HG02642 (cell line): ENCODE measurements around the gene SMG9.
A peak's percentile ranks its signal among the peaks of the same experiment; 100 is the strongest.
"Not testable (repeated sequence)": the region's sequence is repeated elsewhere in the genome, so short reads cannot be mapped to it uniquely, and the experiment has no call there.

Experiments
- ATAC-seq: cut with Tn5 transposase; IDR thresholded peaks from one replicate; pipeline ENCODE4 v1.9.1; 2021; ENCODE audit warnings: mild to moderate bottlenecking; ENCODE audit not compliant: unreplicated experiment, poor library complexity

The SMG9 gene

DNA sequence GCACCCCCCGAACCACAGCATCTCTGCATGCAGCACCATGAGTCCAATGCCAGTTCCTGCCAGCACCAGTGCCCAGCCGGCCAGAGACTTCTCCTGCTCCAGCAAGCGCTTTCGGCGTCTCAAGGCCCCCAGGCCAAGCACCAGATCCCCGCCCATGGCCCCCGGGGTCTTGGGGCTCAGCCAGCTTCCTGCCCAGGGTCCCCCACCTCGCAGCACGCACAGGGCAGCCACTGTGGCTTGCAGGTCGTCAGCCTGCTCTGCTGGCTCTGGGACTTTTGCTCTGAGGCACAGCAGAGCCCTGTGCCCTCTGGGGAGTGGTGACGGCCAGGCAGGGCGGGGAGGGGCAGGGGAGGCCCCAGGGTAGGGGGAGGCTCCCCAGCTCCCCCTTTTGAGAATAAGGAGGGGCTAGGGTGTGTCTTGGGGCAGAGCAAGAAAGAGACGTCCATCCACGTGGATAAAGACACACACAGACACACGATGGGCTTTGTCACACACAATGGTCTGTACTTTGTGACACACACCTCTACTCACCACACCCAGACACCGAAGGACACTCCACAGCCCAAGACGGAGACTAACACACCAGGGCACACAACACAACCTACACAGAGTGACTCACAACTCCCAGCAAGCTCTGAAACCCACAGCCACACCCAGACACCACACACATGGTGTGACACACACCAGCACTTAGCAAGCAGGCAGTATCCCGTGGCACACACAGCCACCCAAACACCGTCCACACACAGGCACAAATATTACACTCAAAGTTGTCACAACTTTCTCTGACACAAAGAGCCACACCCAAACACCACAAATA lies 26.2 kb upstream of the SMG9 start, which contains the start of gene KCNN4:
KCNN4 (minus strand) TSS at position 268 of the 820 bp plus-strand sequence; CDS start at position 156, 112 bp downstream.
- ATAC-seq, result no peak

DNA sequence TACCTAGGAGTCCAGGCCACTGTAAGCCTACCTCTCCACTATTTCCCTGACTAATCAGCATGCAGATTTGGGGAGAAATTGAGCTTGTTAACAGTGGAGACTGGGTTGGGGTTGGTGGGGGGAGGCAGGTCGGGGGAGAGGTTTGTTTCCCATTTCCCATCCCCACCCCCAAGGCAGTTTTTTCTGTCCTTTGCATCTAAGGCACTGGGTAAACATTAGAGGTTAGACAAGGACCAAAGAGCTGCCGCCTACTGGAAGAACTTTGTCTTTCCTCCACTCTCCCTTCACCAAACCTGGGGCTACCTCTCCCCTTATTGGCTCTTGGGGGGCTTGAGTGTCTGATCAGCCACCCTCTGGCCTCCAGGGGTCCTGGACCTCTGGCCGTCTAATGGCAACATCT lies 25.1 kb upstream of the SMG9 start:
- no peak for ATAC-seq

DNA sequence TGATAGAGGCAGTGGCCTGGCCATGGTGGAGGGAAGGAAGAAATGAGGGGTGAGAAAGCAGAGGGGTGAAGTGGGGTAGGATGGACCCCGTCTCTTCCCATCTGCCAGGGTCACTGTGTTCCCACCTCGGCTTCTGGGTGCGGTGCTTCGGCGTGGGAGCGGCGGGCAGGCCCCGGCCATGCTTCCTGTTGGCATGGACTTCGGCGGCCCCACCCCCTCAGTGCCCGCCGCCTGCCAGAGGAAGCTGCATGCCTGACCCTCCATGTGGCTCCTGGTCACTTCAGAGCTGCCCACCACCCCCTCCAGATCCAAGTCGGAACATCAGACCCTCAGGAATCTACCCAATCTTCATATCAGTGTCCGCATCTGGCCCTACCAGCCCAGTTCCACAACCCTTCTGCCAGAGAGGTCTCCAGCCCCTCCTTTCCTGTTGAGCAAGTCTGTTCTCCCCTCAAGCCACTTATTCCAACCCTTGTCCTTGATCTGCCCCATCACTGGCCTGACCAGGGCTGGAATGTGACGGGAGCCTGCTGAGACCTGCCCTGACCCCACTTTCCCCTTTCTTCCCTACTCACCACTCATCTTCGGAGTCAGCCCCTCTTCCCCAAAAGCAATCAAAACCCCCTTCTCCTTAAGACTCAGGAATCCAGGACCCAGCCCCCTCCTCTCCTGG lies 24.5 kb upstream of the SMG9 start:
- ATAC-seq, result no peak

DNA sequence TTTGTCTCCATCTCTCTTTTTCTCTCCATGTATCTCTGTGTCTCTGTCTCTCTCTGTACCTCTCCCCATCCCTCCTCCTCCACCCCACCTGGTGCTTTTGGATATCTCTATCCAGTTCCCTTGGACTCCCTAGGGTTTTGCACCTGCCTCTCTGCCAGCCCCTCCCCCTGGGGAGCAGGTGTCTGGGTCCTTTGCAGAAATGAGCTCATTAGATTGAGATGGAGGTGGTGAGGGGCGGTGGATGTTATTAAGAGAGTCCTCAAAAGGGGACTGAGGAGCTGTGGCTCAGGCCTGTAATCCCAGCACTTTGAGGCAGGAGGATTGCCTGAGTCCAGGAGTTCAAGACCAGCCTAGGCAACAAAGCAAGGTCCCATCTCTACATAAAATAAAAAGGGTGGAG lies 23.9 kb upstream of the SMG9 start:
- ATAC-seq, result no peak

DNA sequence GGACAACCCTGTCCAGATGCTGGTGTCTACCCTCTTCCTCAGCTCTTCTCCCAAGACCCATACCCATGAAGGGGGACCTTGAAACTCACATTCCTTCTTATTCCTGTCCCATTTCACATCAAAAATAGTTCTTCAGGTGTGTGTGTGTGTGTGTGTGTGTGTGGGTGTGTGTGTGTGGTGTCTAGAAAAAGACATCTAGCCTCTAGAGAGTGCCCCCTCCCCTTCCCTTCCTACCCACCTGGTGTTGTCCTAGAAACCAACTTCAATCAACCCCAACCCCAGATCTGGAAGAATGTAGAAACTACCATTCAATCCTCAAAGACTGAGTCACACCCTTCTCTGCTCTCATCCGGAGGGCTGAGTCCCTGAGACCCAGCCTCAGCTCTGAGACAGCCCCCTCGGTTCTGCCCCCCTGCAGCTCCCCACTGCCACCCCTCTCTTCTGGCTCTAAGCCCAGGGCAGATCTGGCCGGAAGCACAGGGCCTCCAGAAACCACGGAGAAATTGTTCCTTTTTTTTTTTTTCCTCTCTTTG lies 22.5 kb upstream of the SMG9 start:
- no peak for ATAC-seq

DNA sequence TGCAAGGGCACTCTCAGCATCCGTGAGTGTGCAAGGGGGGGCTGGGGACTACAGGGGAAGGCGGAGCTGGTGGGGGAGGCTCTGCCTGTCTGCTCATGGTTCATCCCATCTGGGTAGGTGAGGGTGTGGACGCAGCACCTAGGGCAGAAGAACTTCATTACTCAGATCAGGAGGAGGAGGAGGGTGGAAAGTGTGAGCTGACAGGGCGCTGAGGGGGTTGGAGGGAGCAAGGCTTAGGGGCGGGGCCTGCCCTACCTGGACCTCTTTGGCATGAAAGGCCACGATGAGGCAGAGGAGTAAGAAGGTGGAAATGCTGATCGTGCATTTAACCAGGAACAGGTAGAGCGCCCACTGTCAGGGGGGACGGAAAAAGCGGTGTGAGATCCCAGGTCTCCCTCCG lies 21.5 kb upstream of the SMG9 start:
- ATAC-seq, result no peak

DNA sequence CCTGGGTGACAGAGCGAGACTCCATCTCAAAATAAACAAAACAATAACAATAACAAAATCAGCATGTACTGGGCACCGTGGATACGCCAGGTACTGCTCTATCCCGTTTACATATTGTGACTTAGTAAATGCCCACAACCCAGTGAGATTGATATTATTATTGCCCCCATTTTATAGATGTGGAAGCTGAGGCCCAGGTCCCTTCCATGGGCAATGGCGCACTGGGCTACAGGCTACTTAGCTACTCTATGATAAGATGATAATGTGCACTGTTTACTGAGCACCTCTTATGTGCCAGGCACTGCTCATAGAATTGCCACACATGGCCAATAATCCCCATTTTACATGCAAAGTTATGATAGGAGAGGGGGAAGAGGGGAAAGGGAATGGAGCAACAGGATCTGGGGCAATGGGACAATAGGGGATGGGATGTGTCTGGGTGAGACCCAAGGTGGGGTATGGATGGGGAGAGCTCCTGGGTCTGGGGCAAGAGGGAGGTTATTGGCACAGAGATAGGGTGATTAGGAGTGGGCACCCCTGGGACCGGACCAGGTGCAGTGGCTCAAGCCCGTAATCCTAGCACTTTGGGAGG lies 20.6 kb upstream of the SMG9 start:
- ATAC-seq, result no peak

DNA sequence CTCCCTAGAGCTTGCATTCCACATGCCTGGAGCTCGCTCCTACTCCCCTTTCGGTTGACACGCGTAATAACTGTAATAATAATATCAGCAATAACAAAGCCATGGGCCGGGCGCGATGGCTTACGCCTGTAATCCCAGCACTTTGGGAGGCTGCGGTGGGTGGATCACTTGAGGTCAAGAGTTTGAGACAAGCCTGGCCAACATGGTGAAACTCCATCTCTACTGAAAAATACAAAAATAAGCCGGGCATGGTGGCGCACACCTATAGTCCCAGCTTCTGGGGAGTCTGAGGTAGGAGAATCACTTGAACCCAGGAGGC lies 20.1 kb upstream of the SMG9 start:
- not testable (repeated sequence) for ATAC-seq

DNA sequence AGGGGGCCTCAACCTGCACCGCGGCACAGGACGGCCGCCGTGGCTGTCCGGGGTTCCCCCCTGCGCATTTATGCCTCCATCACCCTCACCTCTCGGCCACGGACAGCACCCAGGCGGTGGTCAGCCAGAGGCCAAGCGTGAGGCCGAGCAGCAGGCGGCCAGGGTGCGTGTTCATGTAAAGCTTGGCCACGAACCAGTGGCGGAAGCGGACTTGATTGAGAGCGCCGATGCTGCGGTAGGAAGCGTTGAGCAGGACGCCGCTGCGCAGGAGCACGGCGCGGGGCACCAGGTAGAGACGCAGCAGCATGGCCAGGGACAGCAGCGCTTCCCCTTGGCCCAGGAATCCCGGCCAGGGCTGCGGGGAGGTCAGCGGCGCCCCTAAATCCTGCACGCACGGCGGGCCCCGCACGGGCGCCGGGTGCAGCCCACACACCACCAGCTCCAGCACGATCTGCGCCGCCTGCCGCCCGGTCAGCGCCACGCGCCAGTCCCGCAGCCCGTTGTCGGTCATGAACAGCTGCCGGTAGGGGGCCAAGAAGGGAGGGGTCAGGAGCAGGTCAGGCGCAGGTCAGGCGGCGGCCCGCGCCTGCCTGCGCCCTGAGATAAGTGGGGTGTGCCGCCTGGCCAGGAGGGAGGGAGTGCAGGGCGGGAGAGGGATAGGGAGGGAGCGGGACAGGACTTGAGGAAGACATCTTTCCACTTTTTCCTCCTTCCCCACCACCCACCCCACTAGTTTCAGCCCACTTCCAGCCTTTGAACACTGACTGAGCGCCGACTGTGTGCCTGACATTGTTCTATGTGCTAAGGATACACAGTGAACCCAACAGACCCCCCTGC lies 19.6 kb upstream of the SMG9 start:
- no peak for ATAC-seq

DNA sequence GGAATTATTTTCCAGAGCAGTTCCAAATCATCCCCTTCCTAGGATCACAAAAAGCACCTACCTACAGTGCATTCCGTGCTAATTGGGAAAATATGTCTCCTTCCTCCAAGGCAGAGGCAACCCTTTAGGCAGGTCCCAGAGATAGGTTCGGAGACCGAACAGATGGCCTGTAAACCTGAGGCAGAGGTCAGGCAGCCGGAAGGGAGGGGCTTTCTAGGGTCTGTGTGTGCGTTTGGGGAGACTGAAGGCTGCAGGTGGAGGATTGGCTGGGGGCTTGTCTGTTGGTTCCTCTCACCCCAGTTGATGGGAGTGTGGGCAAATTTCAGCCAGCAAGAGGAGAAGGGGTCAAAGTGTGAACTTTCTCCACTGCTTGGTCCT lies 19.0 kb upstream of the SMG9 start:
- no peak for ATAC-seq

DNA sequence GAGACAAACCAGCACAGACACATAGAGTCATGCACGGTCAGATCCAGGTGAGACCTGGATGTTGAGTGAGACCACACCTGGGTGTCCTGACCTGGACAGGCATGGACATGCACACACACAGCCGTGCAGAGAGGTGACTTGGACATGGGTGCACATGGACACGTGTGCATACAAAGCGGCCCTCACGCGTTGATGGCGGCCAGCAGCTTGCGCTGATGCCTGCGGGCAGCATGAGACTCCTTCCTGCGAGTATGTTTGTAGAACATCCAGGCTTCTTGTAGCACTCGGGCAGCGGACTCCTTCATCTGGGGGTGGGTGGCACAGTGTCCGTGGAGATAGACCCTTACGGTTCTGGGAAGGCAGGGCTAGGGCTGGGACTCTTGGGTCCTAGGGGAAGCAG lies 14.5 kb upstream of the SMG9 start:
- no peak for ATAC-seq

DNA sequence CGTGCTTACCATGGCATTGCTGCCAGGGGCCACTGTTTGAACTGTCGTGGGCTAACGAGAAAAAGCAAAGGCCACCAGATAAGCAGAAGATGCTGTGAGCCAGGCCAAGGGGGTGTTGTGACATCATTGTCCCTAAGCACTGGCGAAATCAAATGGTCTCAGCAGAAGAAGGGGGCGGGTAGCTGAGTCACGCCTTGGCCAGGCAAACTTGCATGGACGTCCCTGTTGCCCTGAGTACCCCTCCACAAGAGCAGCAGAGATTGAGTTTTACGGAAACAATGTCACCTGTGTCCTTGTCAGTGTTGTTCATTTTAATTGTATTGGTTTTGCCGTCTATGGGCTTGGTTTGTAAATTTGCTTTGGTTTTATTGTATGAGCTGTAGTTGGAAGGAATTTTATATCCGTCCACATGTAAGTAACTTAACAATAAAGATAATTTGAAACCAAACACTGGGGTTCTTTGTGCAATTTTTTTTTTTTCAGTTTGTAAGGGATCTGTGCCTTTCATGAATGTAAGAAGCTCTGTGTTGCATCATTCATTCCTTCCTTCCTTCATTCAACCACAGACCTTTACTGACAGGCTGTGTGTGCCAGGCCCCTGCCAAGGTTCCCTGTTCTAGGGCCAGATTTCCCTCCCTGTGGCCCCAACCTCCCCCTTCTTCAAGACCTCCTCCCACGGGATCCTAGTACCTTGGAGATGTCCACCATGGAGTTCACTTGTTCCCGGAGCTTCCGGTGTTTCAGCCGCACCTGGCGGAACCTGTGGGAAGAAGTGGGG lies 13.7 kb upstream of the SMG9 start:
- ATAC-seq, result no peak

DNA sequence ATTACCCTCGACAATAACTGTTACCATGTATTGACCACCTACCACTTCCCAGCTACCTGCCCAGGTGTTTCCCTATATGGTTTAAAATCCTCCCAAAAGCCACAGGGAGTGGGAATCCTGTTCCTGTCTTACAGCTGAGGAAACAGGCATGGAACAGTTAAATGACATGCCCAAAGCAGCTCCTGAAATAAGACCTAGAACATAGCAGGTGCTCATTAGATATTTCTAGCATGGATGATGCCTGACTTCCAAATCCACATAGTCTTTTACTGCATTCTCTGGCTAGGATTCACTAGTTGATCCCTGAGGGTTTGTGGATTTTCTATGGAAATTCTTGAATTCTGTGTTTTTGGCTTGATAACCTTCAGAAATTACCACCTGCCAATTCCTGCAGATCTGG lies 13.1 kb upstream of the SMG9 start:
- ATAC-seq, result no peak

DNA sequence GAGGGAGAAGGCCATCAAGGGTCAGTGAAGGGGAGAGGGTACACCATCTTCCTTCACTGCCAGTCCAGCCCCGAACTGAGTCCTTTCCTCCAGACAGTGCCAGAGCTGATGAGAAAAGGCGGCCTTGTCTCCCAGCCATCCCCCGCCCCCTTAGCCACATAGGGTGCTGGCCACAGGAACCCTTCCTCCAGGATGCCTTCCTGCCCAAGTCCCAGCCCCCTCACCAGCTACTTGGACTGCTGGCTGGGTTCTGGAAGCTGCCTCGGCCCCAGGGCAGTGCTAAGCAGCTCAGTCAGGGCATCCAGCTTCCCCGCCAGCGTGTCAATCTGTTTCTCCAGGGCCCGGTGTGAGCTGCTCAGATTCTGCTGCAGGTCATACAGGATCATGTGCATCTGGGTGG lies 12.6 kb upstream of the SMG9 start:
- ATAC-seq, result no peak

DNA sequence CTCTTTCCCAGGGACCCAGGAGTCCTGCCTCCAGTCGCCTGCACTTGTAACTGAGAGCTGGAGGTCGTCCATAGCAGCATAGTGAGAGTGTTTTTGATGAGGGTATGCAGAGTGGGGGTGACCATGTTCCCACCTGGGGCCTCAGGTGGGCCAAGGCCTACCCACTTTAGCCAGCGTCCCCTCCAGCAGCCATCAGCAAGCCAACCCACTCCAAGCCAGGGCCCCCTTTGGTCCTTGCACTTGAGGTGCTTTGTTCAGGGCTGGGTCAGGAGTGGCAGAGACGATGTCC lies 11.9 kb upstream of the SMG9 start:
- no peak for ATAC-seq

DNA sequence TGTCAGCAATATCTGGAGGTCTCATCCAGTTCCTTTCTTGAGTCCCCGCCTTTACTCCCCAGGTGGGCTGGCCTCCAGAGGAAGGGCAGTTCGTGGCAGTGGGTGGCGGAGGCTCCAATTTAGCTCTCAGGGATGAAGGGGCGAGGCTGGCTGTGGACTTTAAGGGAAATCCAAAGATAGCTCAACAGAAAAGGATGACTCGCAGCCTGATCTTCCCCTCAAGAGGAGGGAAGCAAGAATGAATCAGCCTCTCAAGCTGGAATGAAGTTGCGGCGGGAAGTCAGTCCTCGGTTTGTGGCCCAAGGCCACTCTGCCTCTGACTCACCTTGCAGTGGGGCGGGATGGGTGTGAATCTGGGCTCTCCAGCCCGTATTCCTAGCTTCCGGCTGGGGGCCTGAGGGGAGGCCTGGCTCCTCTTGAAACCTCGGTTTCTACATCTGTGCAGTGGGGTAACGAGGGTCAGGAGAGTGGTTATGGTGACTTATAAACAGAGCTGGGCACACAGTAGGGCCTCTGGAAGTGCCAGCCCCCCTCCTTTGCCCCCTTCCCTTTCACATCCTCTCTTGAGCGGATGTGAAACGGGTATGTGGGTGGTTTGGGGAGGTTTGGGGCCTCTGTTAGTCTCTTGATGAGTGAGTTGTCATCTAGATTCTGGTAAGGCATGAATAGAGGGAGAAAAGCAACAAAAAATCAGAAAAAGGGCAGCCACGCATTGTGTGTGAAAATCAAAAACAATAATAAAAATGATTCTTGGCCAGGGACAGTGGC lies 10.5 kb upstream of the SMG9 start:
- peak; percentile 70 for ATAC-seq

DNA sequence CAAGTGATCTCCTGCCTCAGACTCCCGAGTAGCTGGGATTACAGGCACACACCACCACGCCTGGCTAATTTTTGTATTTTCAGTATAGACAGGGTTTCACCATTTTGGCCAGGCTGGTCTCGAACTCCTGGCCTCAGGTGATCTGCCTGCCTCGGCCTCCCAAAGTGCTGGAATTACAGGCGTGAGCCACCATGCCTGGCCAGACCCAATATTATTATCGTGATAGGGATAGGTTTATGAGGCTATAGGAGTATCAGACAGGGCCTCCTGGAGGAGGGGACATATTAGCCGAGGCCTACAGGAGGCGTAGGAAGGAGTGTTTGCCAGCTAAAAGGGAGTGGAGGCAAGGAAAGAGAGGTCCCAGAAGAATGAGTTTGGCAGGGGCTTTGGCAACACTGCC lies 9.9 kb upstream of the SMG9 start:
- not testable (repeated sequence) for ATAC-seq

DNA sequence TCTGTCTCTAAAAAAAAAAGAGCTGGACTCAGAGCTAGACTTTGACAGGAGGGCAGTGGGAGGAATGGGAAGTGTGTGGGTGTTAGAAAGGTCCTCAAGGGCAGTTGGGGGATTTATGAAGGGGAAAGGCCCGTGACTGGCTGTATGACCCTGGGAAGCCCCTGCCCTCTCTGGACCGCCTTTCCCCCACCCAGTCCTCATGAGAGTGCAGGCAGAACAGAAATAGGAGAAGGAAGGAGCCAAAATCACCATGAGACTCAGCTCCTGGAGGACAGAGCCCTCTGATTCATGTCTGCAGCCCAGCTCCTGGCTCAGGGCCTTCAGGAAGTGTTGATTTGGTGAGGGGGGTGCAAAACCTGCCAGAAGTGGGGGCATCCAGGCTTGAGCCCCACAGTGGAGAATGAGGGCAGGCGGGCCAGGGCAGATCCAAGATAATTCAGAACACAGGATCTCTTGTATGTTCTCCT lies 8.7 kb upstream of the SMG9 start:
- ATAC-seq, result peak; percentile 26

DNA sequence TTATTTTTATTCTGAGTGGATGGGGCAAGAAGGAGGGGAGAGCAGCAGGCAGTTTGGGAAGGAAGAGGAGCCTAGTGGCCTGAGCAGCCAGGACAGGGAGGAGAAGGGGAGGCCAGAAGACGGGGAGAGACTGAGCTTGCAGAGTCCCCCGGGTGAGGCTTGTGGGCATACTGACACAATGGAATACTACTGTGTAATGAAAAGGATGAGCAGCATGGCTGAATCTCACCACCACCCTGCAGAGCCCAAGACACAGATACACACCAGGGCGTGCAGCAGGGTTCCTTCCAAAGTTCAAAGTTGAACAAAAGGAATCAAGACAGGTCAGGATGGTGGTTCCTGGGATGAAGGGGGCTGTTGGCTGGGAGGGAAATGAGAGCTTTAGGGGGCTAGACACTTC lies 8.1 kb upstream of the SMG9 start:
- no peak for ATAC-seq
